HG02885 (cell line): ENCODE results near the gene MYRIP.
"Not testable (repeated sequence)": the region's sequence is repeated elsewhere in the genome, so short reads cannot be mapped to it uniquely, and the experiment has no call there.

Experiments used
- ATAC-seq: cut with Tn5 transposase; IDR thresholded peaks from one replicate; pipeline ENCODE4 v1.9.1; 2021; ENCODE audit warnings: mild to moderate bottlenecking; ENCODE audit not compliant: unreplicated experiment, poor library complexity

MYRIP gene

DNA sequence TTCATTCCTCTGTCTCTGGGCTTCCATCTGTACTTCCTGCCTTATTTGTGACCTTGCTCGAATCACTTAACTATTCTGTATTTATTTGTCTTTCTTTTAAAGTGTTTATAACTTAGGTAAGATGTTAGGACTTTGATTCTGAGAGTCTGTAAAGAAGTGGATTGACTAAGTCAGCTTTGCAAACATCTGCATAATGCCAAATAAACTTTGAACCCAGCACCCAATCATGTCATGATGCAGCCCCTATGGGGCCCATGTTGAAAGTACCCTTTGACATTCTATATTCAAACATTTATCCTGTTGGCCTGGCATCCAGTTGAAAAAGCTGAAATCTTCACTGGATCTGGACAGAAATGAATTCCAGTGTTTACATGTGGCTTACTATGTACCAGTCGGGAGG lies 3.8 kb upstream of the MYRIP start:
- ATAC-seq = no peak

DNA sequence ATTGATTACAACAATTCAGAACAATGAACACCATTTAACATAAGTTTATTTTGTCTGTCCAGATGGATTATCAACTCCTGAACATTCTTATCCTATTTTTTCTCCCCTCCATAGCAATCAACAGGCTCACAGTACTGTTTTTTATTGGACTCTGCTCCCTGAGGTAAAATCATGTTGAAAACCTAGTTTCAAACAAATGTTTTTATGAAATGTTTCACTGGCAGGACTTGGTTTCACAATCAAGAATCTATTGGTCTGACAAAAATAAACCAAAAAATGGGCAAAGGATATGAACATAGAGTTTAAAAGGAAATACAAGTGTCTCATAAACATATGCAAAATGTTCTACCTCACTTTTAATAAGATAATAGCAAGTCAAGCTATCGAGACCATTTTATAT lies 2.6 kb upstream of the MYRIP start:
- no peak for ATAC-seq

DNA sequence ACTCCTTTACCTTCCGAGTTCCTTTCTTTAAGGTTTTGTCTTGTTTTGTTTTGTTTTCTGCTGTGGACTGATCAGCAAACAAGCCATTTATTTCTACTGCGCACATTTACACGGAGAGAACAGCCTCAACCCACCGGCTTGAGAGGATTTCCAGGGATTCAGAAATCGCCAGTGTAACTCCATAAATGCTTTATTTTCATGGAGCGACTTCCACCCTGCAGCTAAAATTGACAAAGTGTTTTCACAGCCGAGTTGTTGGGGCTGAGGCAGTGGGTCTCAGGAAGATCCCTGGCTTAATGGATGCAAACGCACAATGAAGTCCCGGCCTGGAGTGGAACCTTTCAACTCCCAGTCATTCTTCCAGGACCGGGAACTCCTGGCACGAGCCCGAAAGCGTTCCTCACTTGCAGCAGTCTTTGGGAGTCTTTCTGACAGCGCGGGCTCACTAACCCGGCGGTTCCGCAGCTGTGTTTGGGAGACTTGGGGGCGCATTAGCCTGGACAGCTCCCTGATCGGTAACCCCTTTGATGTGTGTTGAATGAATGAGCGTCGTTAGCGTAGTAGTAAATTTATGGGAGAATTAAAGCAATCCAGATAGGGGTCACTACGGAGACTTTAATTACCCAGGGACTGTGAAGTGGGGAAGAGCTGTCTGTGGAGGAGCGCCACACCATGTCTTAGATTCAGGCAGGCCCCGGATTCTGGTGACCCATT lies 785 bp upstream of the MYRIP start:
- no peak for ATAC-seq

DNA sequence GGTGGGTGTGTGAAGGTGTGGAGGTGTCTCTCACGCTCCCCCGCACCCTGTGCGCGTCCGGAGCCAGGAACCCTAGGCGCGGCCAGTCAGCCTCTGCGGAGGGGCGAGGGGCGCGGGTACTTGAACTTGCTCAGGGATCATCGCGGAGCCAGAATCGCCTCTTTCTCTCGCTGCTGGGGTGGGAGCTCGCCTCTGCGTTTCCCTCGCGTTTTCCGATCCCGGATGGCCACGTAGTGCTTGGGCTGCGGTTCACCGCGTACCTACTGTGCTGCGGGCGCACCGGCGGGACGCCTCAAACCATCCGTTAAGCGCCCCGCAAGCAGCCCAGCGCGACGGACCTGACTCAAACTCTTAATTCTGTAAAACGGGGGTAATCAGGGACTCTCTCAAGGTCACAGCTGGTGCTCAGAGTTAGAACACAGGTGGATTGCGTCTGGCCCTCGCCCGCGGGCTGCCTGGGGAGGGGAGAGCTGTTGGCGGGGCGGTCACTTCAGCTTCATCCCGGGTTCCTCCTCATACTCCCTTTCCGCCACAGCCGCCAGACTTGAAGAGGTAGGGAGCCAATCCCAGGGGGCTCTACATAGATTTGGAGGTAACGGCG lies 686 bp downstream of the MYRIP start:
- ATAC-seq = no peak

DNA sequence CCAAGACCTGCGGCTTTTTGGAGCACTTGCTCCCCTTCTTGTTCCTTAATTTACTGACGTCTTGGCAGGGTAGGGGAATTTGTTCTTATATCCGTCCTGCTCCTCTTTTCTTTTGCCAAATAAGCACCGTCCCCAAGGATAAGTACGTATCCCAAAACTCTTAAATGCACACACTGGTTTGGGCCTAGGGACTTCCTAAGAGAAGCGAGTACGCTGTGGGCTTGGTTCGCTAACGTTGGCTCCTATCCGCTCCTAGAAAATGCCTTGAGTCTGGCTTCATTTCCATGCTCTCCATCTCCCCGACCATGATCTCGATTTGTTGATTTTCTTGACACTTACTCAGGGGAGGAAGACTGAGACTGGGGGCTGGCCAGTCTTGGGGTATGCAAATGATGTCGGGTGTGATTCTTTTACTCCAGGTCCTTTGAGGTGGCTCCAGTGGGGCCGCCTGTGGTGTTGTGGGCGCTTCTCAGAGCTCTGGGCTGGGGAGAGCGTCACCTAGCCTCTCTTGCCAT lies 1.3 kb downstream of the MYRIP start:
- no peak for ATAC-seq

DNA sequence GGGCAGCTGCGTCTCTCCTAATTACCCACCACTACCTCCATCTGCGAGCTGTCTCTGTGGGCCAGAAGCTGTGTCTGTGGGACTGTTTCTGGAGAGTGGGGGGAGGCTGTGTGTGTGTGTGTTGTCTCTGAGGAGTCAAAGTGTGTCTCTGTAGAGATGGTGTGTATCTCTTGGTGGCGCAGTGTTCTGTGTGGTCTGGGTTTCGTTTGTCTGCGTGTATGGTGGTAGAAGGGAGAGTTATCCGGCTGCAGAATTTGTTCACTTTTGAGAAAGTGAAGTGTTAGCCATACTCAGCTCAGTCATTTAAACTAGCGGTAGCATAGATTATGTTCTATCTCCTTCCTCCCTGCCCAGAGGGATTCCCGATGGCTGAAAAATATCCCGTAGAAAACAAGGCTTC lies 2.2 kb downstream of the MYRIP start:
- no peak for ATAC-seq

DNA sequence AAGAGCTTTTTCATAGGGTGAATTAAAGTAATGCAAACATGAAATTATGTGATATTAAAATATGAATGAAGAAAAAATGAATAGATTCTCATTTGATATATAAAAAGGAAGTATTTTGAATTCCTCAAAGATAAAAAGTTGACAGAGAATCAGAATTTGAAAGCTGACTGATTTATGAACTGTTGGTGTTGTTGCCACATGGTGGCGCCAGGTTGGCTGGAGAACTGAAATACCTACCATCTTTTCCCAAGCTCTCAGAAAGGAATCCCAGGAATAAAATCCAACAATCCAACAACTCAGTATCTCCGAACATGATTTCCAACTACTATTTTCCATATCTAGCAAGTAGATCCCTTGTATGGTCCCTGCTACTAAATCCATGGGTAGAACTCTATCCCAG lies 3.1 kb downstream of the MYRIP start:
- no peak for ATAC-seq

DNA sequence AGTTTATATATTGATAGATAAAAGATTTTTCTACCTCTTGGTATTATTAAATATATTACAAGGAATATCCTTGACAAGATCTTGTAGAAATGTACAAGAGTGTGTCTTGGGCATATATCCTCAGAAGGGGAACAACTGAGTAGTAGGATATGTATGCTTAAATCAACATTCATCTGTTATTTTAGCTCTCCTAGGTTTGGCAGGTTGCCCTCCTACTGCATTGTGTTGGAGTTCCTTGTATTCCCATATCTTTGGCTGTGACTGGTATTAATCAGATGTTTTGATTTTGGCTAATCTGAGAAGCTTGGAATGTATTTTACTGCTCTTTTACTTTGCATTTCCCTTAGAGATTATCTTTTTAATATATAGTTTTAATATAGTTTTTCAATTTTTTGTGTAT lies 4.6 kb downstream of the MYRIP start:
- ATAC-seq = no peak

DNA sequence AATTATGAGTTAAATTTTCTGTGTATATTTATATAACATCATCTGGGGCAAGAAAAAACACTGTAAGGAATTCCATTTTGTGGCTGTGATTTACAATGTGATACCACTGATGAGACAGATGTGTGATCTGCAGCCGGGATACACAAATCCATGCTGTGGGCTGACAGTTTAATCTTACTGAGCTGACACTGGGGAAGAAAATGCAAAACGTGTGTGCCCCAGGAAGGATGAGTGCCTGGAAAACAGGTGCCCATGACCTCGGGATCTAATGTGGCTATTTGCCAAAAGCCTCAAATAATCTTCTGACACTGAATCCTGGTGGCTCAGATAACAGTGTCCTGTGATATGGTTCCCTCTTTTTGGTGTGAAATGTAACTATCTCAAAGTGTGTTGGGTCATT lies 10.5 kb downstream of the MYRIP start:
- no peak for ATAC-seq

DNA sequence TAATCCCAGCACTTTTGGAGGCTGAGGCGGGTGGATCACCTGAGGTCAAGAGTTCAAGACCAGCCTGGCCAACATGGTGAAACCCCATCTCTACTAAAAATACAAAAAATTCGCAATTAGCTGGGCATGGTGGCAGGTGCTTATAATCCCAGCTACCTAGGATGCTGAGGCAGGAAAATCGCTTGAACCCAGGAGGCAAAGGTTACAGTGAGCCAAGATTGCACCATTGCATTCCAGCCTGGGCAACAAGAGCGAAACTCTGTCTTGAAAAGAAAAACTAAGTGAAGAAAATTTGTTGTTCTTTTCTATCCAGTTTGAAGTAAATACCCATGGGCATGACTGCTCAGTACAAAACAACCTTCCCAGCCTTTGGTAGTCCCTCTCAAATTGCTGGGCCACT lies 24.4 kb downstream of the MYRIP start:
- not testable (repeated sequence) for ATAC-seq

DNA sequence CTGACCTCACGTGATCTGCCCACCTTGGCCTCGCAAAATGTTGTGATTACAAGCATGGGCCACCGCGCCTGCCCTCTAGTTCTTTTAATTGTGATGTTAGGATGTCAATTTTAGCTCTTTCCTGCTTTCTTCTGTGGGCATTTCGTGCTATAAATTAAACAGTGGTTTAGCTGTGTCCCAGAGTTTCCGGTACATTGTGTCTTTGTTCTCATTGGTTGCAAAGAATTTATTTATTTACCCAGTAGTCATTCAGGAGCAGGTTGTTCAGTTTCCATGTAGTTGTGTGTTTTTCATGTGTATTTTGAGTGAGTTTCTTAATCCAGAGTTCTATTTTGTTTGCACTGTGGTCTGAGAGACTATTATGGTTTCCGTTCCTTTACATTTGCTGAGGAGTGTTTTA lies 30.1 kb downstream of the MYRIP start:
- ATAC-seq = no peak

DNA sequence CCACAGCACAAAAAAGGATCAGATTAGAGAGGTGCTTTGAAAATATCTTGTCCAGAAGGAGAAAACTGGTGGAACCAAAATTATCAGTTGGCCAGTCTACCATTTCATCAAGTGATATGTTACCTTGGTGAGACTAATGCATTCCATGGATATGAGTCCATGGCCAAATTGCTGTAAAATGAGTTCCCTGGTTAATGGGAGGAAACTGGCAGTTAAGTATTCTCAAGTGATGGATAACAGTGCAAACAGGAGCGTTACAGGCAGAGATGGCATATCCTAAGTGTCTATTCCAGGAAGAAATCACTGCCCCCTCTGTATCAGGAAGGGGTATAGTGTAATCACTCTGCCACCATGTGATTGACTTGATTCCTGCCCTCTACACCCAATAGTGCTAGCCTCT lies 34.0 kb downstream of the MYRIP start:
- no peak for ATAC-seq

DNA sequence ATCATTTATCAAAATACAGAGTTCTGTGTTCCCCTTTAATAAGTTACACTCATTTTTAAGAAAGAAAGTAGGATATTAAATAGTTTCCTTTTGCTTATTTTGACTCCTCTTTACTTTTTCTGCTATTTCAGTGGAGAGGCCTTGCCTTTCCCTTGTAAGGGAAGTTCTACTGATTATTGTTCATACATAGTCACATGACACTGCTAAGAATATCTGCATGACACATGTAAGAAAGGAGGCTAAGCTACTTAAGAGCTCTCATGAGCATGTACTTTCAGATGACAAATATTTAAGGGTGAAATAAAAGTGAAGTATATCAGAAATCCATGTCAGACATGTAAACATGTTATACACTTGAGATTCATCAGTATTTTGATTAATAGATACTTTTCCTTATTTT lies 39.0 kb downstream of the MYRIP start:
- no peak for ATAC-seq

DNA sequence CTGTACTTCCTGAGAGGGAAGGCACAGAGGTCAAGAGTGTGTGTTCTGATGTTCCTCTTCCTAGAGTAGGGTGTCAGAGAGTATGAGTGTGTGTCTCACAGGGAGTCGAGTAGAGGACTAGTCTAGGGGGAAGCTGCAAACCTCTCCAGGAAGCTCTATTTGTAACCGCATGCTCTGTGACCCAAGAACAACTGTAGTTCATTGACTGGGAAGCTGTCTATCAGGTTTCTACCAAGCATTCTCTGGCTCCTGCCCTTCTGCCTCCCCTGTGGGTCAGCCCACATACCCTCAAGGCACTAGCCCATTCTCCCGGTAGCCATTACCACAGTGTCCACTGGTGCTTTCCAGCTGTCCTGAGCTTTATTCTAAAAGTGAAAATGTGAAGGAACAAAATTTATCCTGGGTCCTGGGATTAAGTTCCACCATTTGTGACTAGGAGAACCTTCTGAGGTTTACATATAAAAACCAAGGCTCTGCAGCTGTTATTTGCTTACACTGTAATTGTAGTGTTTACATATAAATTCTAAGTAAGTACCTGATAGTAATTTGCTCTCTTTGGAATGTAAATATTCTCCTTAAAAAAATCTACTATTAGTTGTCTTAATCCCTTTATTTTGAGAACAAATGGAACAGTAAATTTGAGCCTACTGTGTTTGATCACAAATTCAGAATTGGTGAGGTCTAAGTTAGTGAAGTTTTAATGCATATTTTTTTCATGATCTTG lies 40.7 kb downstream of the MYRIP start:
- ATAC-seq = no peak

DNA sequence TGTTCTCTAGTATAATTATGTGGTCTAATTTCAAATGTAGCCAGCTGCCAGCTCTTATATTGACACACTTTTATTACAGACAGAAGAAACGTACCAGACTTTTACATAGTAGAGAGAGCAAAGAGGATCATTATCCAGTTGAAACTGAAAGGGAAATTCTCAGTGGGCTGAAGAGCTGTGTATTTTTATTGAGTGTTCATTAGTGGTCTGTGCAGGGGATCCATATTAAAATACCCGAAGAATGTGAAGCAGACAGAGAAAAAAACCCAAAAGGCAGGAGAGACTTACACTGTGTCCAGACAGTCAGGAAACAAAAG lies 41.3 kb downstream of the MYRIP start:
- ATAC-seq = no peak

DNA sequence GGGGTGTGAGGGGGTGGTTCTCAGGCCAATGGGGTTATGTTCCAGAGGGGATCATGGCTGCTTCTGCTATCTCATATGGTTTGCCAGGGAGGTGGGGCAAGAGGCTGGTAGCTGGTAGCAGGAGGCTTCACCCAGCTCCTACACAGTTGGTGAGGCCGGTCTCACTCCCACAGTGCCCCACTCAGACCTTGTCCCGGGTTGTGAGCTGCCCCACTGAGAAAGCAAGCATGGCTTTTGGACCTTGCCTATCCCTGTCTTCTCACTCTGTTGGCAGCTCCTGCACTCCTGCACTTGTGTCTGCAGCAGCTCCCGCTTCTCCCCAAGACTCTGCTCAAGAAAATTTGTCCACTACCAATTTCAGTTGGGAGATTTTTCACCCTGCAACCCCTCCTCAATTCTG lies 46.1 kb downstream of the MYRIP start:
- no peak for ATAC-seq

DNA sequence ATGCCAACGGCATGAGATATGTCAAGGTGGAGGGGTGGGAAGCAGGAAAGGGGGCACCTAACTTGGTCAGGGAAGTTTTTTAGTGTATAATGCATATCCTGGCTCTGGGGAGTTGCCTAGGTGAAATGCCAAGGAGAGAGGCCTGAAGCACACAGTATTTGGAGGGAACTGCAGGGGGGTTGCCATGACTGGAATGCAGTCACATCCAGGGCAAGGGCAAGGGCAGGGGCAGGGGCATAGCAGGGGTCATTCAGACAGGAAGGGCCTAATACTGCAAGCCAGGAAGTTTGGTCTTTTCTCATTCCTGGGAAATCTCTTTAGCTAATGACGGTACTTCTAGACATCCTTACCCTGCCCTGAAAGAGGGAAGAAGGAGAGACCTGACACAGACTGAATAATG lies 60.5 kb downstream of the MYRIP start:
- ATAC-seq = no peak

DNA sequence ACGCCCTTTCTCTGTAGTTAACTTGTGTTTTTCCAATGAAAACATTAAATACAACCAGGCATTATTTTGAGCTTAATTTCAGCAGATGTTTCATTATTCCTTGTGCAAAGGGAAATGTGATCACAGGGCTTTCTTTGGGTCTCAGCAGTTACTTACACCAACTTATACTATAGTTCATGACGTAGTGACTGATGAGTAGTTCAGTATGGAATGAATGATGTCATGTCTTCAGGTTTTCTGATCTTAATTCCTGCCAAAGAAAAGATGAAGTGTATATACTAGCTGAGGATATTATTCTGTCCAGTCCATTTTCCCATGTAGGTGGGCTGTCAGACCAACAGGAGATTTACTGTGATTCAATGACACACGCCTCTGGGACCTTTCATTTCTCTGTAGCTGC lies 61.3 kb downstream of the MYRIP start:
- no peak for ATAC-seq

DNA sequence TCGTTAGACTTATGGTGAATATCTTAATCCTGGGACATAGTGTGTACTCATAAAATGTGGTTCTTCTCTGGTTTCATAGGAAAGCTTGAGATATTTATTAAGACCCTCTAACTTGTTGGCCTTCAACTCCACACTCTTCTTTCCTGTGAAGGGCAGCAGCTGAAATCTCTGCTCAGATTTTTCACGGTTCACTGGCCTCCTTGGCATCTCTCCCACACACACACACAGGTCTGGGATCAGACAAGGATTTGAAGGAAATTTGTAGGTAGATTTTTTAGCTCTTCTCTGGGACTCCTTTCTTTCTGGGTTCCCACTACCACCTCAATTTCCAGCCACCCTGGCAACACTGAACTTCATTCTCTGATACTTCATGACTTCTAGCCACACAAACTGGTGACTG lies 70.2 kb downstream of the MYRIP start:
- ATAC-seq = no peak

DNA sequence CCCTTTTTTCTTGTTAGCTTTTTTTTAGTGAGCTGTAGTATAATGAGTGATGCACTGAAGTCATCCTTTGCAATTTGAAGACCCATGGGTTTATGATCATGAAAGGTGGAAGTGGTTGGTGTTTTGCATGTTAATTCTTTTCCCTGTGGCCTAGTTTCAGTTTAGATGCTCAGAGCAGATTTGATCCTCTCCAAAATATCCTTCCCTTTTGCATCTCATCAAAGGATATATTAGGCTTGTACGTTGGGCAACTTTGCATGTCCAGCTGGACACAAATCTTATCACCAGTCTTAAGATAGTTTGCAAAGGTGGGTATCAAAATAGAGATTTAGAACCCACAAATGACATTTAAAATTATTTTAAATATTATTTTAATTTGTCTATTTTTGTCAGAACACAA lies 72.7 kb downstream of the MYRIP start:
- ATAC-seq = no peak

DNA sequence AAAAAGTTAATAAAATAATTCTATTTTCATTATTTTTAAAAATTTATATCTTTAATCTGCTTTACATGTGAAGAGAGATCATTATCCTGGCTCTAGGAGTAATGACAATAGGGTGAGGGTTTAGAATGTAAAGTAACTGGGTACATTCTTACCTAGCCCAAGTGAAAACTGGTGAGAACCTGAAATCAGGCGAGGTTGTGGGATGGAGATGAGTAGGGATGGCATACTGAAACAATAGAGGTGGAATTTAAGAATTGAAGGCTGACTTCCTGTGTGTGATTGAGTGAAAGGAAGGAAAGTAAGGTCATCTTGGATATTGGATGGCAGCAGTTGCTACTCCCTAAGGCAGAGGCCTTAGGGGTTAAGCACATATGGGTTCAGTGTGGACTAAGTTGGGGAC lies 82.7 kb downstream of the MYRIP start:
- no peak for ATAC-seq

DNA sequence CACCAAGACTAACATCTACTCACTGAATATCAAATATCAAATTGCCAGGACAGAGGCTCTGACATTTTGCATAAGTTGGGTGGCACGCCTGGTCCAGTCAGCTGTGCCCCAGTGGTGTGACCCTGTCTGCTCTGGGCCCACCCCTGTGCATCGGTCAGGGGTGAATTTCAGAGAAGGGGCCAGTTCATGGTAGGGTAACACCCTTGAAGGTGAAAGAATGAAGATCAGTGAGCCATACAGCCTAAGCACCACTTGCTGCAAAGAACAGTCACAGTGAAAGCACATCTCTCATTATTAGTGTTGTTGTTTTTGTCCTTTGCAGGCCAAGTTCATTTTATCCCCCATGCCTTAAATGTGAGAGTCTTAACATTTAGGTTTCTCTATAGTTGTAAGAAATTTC lies 86.8 kb downstream of the MYRIP start:
- ATAC-seq = no peak
